Uterus (tissue), 2 donors: ENCODE data around the gene LGALS7.
"Not testable (repeated sequence)": the region's sequence is repeated elsewhere in the genome, so short reads cannot be mapped to it uniquely, and the experiment has no call there.

Experiments
- CTCF ChIP-seq, 4 experiments: fragments of 200-600 bp in 2 of 4; fragments of 450-650 bp in 2 of 4; sonication (generic) in 2 of 4; IDR thresholded peaks; one replicate each; pipeline ENCODE4 v1.5.1; 2016 to 2019; ENCODE audit warnings: antibody characterized with exemption in 4 of 4, mild to moderate bottlenecking in 2 of 4, moderate library complexity in 1 of 4
- POLR2A ChIP-seq, 2 donors: fragments of 450-650 bp; IDR thresholded peaks; one replicate each; pipeline ENCODE4 v1.6.1; 2016; ENCODE audit warnings: antibody characterized with exemption in 2 of 2, mild to moderate bottlenecking in 1 of 2, moderate library complexity in 1 of 2

- not testable (repeated sequence) for TF ChIP-seq CTCF, POLR2A (IDR thresholded peaks at IDR 0.05)
Observed at GRCh38 chr19:38754196-38754595, 19.1 kb downstream of the LGALS7 start.
